SW 1271 (cell line): ENCODE data around the gene SERTAD4.

Experiments
- DNase-seq, 2 experiments: peaks; one replicate each; lab custom pipeline; 2025; lab: John Stamatoyannopoulos, UW

Gene SERTAD4

GRCh38 chr1:210233216-210233494 lies 559 bp downstream of the SERTAD4 start:
- DNase-seq, result peak in 1 of 2 experiments; percentile 22

GRCh38 chr1:210233495-210234328 lies 1.1 kb downstream of the SERTAD4 start:
- DNase-seq, result peak; percentile 24 to 76

DNA sequence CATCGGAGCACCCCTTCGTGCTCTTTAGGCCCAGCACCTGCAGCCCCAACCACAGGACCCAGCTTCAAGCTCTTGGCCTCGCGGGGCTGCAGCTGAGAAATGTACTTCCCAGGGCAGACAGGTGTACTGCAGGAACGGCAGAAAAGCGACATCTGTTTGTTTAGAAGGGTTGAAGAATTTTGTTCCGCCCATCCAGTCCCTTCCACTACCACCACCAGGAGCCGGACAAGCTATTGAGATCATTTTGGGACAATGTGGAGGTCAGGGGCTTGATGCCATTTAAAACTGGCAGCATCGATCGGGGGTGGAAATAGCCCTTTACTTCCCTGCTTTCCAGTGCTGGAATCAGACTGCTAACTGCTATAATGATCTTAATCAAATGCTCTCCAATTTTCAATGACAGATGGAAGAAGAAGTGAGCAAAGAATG lies 1.7 kb downstream of the SERTAD4 start:
- DNase-seq, result no peak

- DNase-seq, result no peak
Measured at GRCh38 chr1:210235363-210236053, 2.9 kb downstream of the SERTAD4 start.

- DNase-seq, result no peak
Measured at GRCh38 chr1:210236386-210236839, 3.8 kb downstream of the SERTAD4 start.

- DNase-seq, result no peak
Measured at GRCh38 chr1:210236840-210237409, 4.3 kb downstream of the SERTAD4 start.

DNA sequence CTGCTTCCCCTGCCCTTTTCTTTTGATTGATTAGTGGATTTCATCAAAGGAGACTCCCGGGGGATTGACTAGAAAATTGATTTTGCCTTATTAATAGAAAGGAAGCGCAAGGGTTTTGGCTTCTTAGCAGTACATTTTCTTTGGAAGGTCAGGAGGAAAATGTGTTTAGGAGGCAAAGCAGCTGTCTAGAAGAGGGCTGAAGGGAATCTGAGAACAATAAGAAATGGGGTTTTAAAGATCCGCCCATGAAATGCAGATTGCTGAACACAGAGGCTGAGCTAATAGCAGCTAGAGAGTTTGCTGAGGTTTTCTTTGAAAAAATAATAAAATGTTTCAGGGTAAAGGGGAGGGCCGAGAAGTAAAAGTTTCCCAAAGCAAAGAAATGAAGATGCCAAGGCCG lies 4.9 kb downstream of the SERTAD4 start:
- no peak for DNase-seq

GRCh38 chr1:210237981-210238380 lies 5.4 kb downstream of the SERTAD4 start:
- DNase-seq, result no peak

DNA sequence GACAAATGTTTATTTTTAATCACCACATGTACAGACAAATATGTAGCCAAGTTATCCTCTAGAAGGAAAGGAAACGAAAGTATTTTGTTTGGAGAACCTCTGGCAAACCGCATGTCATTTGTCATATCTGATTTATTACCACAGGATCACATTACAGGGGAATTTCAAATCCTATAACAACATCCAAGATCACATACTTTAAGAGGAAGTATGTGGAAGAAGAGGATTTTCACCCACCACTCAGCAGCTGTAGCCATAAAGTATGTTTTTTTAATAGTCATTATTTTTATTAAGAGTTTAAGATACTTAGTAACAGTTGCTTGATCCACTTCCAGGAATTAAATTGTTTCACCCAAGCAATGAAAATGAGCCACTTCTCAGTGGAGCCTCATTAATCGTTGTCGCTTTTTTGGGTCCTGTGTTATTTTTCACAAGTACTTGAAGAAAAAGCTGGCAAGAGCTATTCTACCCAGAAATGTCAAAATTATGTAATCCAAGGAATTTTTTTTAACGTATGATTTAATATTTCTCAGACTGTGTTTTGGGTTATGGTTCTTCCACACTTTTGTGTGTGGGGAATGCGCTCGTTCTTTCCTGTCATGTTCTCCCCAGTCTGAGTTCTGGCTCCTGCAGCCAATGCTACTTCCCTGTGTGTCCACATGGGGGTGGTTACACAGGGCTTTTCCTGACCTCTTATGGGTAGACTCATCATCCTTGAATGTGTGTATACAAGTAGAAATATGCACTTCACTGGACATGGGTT lies 6.9 kb downstream of the SERTAD4 start:
- DNase-seq, result peak in 1 of 2 experiments; percentile 39

DNA sequence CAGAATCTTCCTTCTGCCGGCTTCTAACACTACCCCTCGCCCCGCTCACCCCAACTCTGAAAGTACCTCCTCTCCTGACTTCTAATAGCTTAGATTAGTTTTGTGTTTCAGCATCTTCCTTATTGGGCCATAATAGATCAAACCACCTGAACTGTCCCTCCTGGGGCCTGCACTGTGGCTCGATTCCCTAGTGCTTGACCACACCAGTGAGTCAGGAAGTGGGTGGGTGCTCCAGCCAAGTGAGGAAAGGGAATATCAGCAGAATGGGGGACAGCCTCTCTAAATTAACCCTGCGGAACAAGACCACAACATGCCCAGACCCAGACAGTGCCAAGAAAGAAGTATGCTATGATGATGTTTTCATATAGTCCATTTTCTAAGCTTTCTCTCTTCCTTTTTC lies 8.5 kb downstream of the SERTAD4 start:
- DNase-seq, result no peak

DNA sequence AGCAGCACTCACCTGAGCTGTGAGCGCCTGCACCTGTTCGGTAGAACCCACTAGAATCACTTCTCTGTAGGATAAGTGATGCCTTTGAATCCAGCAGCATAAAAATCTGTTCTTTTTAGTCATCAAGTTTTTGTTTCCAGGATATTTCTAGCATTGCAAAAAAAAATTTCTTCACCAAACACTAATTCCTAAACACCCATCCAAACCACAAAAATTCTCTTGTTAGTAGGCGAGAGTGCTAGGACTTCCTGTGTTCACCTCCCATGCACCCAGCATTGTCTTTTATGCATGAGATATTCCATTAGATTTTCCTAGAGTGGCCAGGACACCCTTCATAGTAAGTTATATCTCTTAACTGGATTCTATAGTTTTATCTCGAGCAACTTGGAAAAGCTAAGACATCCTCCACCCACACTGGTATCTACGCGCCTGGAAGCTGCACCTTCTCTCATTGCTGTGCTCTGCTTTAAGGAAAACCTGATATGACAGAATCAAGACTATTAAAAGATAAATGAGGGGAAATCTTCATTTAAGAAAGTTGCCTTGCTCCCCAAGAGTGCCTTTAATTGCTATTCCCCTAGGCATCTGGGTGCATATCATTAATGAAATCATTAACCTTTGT lies 12.3 kb downstream of the SERTAD4 start:
- DNase-seq, result peak in 1 of 2 experiments; percentile 4

- no peak for DNase-seq
Measured at GRCh38 chr1:210246447-210246846, 13.9 kb downstream of the SERTAD4 start.

DNA sequence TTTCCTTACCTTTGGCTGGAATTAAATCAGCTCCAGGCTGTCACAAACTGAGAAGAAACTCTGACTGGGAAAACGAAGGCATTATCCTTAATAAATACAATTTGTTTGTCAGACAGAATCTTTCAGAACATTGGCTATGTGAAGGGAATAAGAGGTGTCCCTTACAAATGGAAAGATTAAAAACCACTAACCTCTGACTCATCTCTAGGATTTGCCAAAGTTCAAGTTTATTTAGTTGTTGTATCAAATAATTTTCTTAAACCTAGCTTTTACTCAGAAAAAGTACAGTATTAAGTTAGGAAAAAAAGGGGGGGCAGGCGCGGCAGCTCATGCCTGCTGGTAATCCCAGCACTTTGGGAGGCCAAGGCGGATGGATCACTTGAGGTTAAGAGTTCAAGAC lies 15.7 kb downstream of the SERTAD4 start:
- no peak for DNase-seq

DNA sequence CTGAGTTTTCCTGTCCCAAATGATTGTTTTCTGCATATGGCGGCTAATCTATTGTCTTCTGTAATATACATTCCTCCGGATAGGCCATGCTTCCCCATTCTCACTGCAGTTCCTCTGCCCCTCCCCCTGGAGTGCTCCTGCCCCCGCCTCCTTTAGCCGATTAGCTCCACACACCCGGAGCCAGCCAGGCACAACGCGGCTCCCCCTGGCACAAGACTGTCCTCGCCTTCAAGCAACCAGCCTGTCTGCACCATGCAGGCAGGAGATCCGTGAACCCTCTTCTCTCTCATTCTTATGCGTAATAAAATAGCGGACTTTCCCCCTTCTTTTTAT lies 18.0 kb downstream of the SERTAD4 start:
- DNase-seq, result no peak

DNA sequence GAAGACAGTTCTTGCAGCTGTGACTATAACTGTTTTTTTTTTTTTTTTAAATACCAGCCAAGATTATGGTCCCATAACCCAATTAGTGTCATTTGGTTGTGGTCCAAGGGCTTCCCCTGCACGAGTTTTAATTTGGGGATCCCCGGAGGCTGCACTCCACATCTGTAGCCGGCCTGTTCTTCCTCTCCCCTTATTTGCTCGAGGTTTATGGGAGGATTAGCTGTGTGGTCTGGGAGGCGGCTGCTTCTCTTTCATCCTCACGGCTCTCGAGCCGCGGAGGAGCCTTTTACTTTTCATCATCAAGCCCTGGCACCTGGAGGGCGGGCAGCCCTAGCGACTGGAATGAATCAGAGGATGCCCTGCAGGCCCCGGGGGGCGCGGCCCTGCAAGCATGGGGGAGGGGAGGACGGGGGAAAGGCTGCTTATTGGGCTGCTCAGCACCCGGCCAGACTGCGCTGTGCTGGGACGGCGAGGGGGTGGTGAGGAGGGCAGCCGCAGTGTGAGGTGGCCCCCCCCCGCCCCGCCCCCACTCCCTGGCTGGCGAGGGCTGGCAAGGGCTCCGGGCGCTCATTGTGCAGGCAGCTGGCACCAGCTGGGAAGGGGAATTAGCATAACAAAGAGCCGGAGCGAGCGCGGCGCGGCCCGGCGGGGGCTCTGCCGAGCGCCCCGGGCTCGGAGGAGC lies 18.5 kb downstream of the SERTAD4 start:
- no peak for DNase-seq

GRCh38 chr1:210251680-210252490 lies 19.3 kb downstream of the SERTAD4 start:
- no peak for DNase-seq

DNA sequence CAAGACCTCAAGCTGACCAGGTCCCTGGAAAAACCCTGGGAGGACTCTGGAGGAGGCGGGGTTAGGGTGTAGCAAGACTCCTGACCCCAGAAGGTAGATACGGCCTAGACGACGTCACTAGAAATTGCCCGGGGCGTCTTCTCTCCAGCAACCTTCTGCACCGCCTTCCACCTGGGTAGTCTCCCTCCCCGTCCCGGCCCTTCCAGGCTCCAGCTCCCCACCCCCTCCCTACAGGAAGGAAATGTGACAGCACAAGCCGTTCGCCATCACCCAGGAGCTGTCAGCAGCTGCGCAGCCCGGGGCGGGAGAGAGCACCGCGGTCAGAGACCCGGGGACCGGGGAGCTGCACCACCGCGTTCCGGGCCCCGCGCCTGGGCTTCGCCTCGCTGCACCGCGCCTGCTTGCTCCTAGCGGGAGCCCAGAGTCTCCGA lies 20.0 kb downstream of the SERTAD4 start:
- no peak for DNase-seq

DNA sequence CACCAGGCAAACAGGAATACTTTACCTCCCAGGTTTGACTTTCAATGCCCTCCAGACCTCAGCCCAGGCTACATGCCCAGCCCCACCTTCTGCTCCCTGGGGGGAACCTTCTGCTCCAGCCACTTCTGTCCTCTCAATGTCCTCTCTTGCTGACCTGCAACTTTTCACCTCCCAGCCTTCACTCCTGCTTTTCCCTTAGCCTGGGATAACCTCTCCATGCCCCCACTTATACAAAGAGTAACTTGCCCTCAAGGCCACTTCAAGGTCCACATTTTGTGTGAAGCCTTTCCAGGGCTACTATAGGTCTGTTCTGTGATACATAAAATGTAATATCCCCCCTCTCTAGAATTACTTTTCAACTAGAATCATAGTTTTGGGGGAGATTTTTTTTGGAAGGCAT lies 21.7 kb downstream of the SERTAD4 start:
- DNase-seq, result no peak

DNA sequence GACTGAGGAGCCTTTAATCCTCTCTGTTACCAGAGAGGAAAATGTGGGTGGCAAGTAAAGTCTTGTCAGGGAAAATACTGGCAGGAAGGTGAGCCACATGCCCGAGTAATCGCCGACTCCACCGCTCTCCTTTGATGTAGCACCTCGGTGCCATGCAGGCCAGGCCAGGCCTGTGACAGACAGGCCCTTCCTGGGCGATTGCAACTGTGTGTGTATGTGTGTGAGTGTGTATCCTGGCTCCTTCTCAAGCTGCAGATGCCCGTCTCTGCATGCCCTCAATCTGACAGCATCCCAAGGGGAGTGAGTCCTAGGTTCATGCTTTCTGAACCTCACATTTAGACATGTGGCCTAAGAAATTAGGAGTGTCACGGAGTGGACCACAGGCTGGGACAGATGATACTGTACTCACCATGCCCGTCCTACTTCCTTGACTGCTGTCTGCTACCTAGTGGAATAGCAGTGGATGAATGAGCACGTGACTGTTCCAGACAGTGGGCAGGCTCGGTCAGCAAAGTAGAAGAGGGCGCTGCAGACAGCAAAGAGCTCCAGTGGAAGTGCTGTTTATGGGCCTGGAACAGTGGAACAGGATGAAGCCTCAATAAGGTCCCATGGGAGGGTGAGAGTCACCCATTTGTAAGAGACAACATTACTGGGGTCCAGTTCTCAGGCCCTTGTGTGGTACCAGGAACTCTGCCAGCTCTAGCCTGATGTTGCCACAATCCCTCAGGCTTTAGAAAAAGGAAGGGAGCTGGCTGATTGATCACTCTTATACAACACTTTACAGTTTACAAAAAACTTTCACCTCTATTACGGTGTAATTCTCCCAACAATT lies 25.3 kb downstream of the SERTAD4 start:
- DNase-seq, result no peak

DNA sequence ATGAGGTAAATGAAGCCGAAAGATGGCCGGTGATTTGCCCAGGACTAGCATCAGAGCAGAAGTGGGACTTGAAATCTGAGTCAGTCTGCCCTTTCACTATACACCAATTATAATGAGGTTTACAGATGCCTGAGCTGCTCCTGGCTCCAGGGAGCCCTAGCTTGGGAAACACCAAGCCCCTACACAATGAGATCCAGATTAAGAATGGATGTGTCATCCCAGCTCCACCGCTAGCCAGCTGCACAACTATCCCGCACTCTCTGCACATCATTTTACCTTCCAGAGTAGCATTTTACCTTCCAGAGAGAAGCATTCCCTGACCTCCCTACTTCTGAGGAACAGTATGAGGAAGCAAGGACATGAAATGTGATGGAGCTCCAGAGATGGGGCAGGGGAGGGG lies 27.0 kb downstream of the SERTAD4 start:
- DNase-seq, result no peak
